GM06990 (cell line): ENCODE results near the gene NMUR1.
"Not testable (repeated sequence)": the region's sequence is repeated elsewhere in the genome, so short reads cannot be mapped to it uniquely, and the experiment has no call there.

Experiments
- DNase-seq: peaks from one replicate; pipeline ENCODE4 v3.0.0-alpha.2; 2011; ENCODE audit not compliant: insufficient read length; ENCODE audit errors: extremely low read depth
- H3K27me3 ChIP-seq: replicated peaks from 2 replicates; pipeline ENCODE4 v1.6.0; 2011; ENCODE audit warnings: low read length; ENCODE audit not compliant: control insufficient read depth, insufficient read depth
- H3K36me3 ChIP-seq: 2 replicates; pipeline ENCODE4 v1.5.1; 2011; ENCODE audit warnings: low read length; ENCODE audit not compliant: control insufficient read depth, insufficient read depth
- H3K4me3 ChIP-seq: replicated peaks from 2 replicates; pipeline ENCODE4 v1.5.1; 2011; ENCODE audit warnings: low read depth, mild to moderate bottlenecking, control low read depth, low read length
- CTCF ChIP-seq: IDR thresholded peaks from 2 replicates; pipeline ENCODE4 v1.5.1; 2011; ENCODE audit warnings: low read length, control low read depth, mild to moderate bottlenecking, inconsistent platforms; ENCODE audit not compliant: insufficient read depth, poor library complexity, severe bottlenecking

NMUR1 gene

DNA sequence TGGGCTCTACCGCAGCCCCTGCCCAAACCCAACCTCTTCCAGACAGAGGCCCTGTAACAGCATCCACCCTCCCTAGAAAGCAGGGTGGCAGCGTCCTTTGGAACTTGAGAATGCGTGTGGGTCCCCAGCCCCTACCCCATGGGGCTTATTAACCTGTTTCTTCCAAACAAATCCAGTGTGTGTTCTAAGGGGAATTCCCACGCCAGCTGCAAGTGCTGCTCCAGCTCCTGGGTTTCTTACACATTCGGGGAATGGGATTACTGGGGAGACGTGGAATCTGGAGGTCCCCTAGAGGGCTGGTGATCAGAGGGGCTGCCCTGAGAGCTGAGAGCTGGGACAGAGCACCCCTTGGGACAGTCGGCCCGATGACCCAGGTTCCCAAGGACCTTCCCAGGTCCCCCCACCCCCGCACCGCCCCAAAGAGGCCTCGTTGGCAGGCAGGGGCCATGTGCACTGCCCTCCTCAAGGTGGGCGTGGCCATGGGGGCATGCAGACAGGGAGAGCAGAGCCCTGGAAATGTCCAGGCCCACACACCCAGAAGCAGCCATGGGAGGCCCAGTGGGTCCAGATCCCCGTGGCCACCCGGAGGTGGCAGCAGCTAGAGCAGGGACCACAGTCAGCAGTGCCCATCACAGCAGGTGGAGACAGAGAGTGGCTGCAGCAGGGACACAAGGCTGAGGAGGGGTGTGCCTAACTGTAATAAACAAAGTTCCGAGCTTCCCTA lies 43.6 kb upstream of the NMUR1 start:
- no peak for DNase-seq
- TF ChIP-seq CTCF, result no peak
- H3K36me3 ChIP-seq, result no peaks in the 10 kb centered on the region
- H3K27me3 ChIP-seq, result no peaks in the 10 kb centered on the region
- no peak overlapping the region for H3K4me3 ChIP-seq

GRCh38 chr2:231573096-231573495 lies 42.9 kb upstream of the NMUR1 start:
- Histone ChIP-seq H3K27me3 (no peaks in the 10 kb centered on the region), H3K4me3 (no peak overlapping the region), H3K36me3 (no peaks in the 10 kb centered on the region)
- no peak for DNase-seq
- TF ChIP-seq CTCF, result no peak

DNA sequence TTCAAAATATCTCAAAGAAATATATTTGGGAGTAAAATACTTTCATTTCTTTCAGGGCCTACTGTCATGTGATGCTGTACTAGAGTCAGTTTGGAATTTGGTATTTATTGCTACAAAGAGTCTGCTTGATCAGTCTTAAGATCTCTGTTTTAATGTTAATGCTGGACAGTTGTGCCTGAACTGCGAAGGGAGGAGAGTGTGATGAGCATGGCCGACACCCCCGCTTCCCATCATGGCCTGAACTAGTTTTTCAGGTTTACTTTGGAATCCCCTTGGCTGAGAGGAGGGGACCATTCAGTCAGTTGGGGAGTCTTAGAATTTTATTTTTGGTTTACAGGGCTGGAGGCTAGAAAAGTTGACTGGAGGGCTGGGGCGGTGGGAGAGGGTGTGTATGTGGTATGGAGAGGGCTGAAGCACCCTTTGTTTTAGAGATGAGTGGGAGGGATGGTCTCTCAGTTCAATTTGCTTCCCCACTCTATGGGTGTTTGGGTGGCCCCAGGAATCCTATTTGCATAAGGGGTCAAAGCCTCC lies 41.5 kb upstream of the NMUR1 start:
- DNase-seq, result no peak
- H3K27me3 ChIP-seq, result no peaks in the 10 kb centered on the region
- no peak overlapping the region for H3K4me3 ChIP-seq
- no peaks in the 10 kb centered on the region for H3K36me3 ChIP-seq
- TF ChIP-seq CTCF, result no peak

DNA sequence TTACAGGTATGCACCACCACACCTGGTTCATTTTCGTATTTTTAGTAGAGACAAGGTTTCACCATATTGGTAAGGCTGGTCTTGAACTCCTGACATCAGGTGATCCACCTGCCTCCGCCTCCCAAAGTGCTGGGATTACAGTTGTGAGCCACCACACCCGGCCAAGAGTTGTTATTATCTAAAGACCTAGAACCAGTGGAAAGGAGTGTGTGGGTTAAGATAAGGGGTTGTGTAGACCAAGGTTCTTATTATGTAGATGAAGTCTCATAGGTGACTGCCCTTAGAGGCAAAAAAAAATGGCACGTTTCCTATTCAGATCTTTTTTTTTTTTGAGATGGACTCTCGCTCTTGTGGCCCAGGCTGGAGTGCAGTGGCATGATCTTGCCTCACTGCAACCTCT lies 40.7 kb upstream of the NMUR1 start:
- not testable (repeated sequence) for H3K4me3 ChIP-seq, H3K27me3 ChIP-seq, DNase-seq, H3K36me3 ChIP-seq

DNA sequence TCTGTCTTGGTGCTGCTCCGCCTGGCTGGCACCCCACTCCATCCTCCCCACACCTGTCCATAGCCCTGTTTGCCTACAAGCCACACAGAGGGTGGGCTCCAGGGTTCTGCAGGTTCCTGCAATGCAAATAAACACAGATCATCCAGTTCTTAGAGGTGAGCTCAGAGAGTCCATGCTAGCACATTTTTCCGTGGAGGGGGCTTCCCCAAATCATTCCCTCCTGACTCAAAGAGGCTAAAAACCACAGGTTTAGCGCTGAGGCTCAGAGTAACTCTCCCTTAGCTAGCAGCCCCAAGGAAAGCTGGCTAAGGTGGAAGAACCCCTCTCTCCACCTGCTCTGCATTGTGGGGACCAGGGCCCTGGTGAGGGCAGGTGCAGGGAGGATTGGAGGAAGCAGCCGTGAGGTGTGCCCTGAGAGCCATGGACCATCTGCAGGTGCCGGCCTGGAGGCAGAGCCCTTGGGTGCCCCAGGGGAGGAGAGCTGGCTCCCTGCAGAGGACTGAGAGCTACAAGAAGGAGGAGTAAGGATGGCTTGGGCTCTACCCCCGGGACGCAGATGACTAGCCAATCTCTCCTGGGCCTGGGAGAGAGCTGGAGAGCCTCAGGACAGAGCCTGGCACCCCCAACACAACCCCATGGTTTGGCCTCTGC lies 38.7 kb upstream of the NMUR1 start:
- TF ChIP-seq CTCF, result no peak
- no peak overlapping the region for H3K4me3 ChIP-seq
- no peaks in the 10 kb centered on the region for H3K27me3 ChIP-seq
- DNase-seq, result no peak
- no peaks in the 10 kb centered on the region for H3K36me3 ChIP-seq

- no peak for DNase-seq
- H3K4me3 ChIP-seq, result no peak overlapping the region
- TF ChIP-seq CTCF, result no peak
- H3K36me3 ChIP-seq, result no peaks in the 10 kb centered on the region
- H3K27me3 ChIP-seq, result no peaks in the 10 kb centered on the region
Measured at GRCh38 chr2:231568098-231568784, 38.0 kb upstream of the NMUR1 start.
